CD4-positive, CD25-positive, alpha-beta regulatory T cell (primary cell): ENCODE measurements around the gene TPT1. TPM values are rescaled to one million over a fixed set of nuclear protein-coding genes. Genes with fewer than 3 reads are reported as not detected.
A peak's percentile ranks its signal among the peaks of the same experiment; 100 is the strongest.

Source experiments
- ATAC-seq, 2 donors: fragments of 150-1000 bp; cut with Tn5 transposase; one replicate each; pipeline ENCODE4 v1.10.0; 2021; ENCODE audit warnings: low read depth in 2 of 2, moderate number of reproducible peaks in 2 of 2, moderate library complexity in 1 of 2
- DNase-seq, 3 donors: peaks; one replicate each; pipeline versions ENCODE4 v3.0.0 to v3.0.0-alpha.2; 2012 to 2022; ENCODE audit warnings: mixed read lengths in 1 of 3
- H3K27ac ChIP-seq: one replicate; pipeline ENCODE4 v1.7.0; 2013; ENCODE audit warnings: mild to moderate bottlenecking, low read length; ENCODE audit not compliant: insufficient read depth, poor library complexity, severe bottlenecking
- H3K27me3 ChIP-seq: one replicate; pipeline ENCODE4 v1.7.0; 2013; ENCODE audit warnings: low read length; ENCODE audit not compliant: control insufficient read depth, insufficient read depth
- H3K36me3 ChIP-seq: one replicate; pipeline ENCODE4 v1.7.0; 2013; ENCODE audit warnings: mild to moderate bottlenecking, low read length, moderate library complexity; ENCODE audit not compliant: control insufficient read depth, insufficient read depth
- H3K4me1 ChIP-seq: 2 replicates; pipeline ENCODE4 v1.7.0; 2013; ENCODE audit warnings: mild to moderate bottlenecking, low read length; ENCODE audit not compliant: insufficient read depth, control insufficient read depth, poor library complexity, severe bottlenecking
- H3K4me3 ChIP-seq: one replicate; pipeline ENCODE4 v1.7.0; 2013; ENCODE audit warnings: low read depth, mild to moderate bottlenecking, low read length, moderate library complexity
- H3K9me3 ChIP-seq, 2 experiments: 1 replicate in 1 of 2; 2 replicates in 1 of 2; pipeline ENCODE4 v1.7.0; 2013; ENCODE audit warnings: low read length in 2 of 2, mild to moderate bottlenecking in 1 of 2, moderate library complexity in 1 of 2; ENCODE audit not compliant: control insufficient read depth in 2 of 2
- H3K27ac Mint-ChIP-seq, 3 donors: one replicate each; pipeline ENCODE4 v1.8.0; 2020 to 2022; ENCODE audit warnings: mild to moderate bottlenecking in 3 of 3, mixed read lengths in 3 of 3, moderate library complexity in 2 of 3
- H3K27me3 Mint-ChIP-seq: one replicate; pipeline ENCODE4 v1.8.0; 2022; ENCODE audit warnings: mild to moderate bottlenecking, mixed read lengths
- H3K36me3 Mint-ChIP-seq: one replicate; pipeline ENCODE4 v1.8.0; 2020; ENCODE audit warnings: mixed read lengths
- H3K4me1 Mint-ChIP-seq, 4 donors: one replicate each; pipeline ENCODE4 v1.8.0; 2020 to 2022; ENCODE audit warnings: mixed read lengths in 4 of 4, mild to moderate bottlenecking in 1 of 4
- H3K4me3 Mint-ChIP-seq, 4 donors: one replicate each; pipeline ENCODE4 v1.8.0; 2020 to 2022; ENCODE audit warnings: mild to moderate bottlenecking in 4 of 4, mixed read lengths in 4 of 4, moderate library complexity in 3 of 4
- H3K9me3 Mint-ChIP-seq, 7 donors: one replicate each; pipeline ENCODE4 v1.8.0; 2020 to 2022; ENCODE audit warnings: mixed read lengths in 7 of 7, mild to moderate bottlenecking in 3 of 7, moderate library complexity in 2 of 7
- polyA plus RNA-seq, 4 donors: library from polyadenylated mRNA; unstranded; fragments of 300-500 nt; fragmentation: Illumina TruSeq; gene quantifications; one replicate each; pipeline ENCODE4 v1.2.3, GENCODE V29; 2021
- total RNA-seq: library from RNA; stranded (reverse); gene quantifications from one replicate; pipeline ENCODE4 v1.2.3, GENCODE V29; 2022

TPT1 gene
- total and polyA plus RNA-seq, 5 donors from 2014 or later = 2,708 to 5,591 (median 4,071) TPM

DNA sequence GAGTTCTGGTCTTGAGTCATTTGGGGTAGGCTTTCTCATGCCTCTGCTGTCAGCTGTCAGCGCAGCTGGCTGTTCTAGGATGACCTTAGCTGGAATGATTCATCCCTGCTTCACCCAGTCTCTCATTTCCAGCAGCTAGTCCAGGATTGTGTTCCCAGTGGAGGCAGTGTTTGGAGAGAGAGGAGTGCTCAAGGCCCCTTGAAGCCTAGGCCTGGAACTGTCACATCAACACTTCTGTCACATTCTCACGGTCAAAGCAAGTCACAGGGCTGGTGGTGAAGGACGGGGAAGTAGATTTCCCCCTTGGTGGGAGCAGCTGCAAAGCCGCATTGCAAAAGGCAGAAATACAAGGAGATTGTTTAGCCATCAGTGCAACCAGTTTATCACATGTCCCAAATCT is 15.2 kb downstream of the TPT1 start:
- Histone ChIP-seq H3K36me3 (no peaks in the 10 kb centered on the region), H3K4me1 (peaks cover 20% of the 10 kb centered on the region), H3K27ac (no peak overlapping the region), H3K27me3 (no peaks in the 10 kb centered on the region), H3K9me3 (no peaks in the 10 kb centered on the region), H3K4me3 (no peak overlapping the region)
- ATAC-seq (no peak), DNase-seq (no peak)
- peaks cover 15 to 38% (median 24%) of the 10 kb centered on the region in 4 donors for H3K4me1 Mint-ChIP-seq
- H3K36me3 Mint-ChIP-seq = no peaks in the 10 kb centered on the region
- no peaks in the 10 kb centered on the region for H3K9me3 Mint-ChIP-seq
- H3K27ac Mint-ChIP-seq = peak overlapping the region in 1 of 3 donors; percentile 20
- no peaks in the 10 kb centered on the region for H3K27me3 Mint-ChIP-seq
- no peak overlapping the region for H3K4me3 Mint-ChIP-seq

DNA sequence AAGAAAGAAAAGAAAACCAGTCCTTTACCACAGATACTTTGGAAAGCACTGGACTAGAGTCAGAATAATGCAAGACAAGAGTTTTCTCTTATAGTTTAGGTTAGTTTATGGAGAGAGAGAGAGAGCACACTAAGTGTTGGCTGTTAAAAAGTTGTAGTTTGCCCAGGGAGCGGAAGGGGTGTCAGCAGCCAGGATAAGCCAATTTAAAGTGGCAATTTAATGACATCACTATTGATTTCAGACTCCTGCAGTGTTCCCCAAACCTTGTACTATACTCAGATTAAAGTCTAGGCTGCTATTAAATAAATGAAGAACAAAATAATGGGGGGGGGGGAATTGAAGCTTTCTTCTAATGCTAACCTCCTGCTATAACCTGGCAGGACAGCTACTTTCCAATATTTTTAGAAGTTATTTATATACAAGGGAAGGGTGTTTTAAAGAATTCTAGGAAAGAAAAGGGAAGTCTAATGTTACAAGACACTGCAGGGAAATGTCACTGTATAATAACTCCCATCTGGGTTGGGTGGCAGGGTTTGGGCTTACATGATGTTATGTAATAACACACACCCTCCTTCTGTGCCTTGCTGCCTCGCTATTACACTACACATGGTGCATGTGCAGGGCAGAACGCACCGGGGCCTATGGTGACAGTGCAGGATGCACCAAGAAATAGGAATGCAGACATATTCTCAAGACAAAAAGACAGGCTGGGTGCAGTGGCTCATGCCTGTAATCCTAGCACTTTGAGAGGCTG is 19.9 kb downstream of the TPT1 start:
- Histone ChIP-seq H3K9me3 (no peaks in the 10 kb centered on the region), H3K27ac (no peak overlapping the region), H3K4me3 (no peak overlapping the region), H3K4me1 (no peaks in the 10 kb centered on the region), H3K27me3 (no peaks in the 10 kb centered on the region), H3K36me3 (no peaks in the 10 kb centered on the region)
- Mint-ChIP-seq H3K36me3 (no peaks in the 10 kb centered on the region), H3K27me3 (no peaks in the 10 kb centered on the region), H3K4me1 (peaks cover 0 to 5% (median 4%) of the 10 kb centered on the region in 4 donors), H3K4me3 (no peak overlapping the region), H3K9me3 (no peaks in the 10 kb centered on the region), H3K27ac (peak overlapping the region in 1 of 3 donors; percentile 71)
- no peak for DNase-seq
- ATAC-seq = no peak

DNA sequence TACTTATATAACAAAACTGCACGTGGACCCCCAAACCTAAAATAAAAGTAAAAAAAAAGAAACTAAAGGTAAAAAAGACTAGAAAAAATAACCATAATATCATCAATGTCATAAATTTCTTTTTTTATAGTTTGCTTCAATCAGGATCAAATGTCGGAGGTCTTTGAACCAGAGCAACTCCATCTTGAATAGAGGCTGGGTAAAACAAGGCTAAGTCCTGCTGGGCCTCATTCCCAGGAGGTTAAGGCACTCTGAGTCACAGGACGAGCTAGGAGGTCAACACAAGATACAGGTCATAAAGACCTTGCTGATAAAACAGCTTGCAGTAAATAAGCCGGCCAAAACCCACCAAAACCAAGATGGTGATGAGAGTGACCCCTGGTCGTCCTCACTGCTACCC is 24.0 kb downstream of the TPT1 start:
- H3K9me3 ChIP-seq = no peaks in the 10 kb centered on the region
- no peaks in the 10 kb centered on the region for H3K36me3 ChIP-seq
- no peaks in the 10 kb centered on the region for H3K27me3 ChIP-seq
- H3K4me1 ChIP-seq = no peaks in the 10 kb centered on the region
- H3K27ac Mint-ChIP-seq = no peak overlapping the region
- H3K4me1 Mint-ChIP-seq = no peaks in the 10 kb centered on the region
- DNase-seq (no peak), ATAC-seq (no peak)
- no peak overlapping the region for H3K27ac ChIP-seq
- no peak overlapping the region for H3K4me3 Mint-ChIP-seq
- H3K27me3 Mint-ChIP-seq = peaks cover 5% of the 10 kb centered on the region
- H3K4me3 ChIP-seq = no peak overlapping the region
- no peaks in the 10 kb centered on the region for H3K9me3 Mint-ChIP-seq
- H3K36me3 Mint-ChIP-seq = no peaks in the 10 kb centered on the region

DNA sequence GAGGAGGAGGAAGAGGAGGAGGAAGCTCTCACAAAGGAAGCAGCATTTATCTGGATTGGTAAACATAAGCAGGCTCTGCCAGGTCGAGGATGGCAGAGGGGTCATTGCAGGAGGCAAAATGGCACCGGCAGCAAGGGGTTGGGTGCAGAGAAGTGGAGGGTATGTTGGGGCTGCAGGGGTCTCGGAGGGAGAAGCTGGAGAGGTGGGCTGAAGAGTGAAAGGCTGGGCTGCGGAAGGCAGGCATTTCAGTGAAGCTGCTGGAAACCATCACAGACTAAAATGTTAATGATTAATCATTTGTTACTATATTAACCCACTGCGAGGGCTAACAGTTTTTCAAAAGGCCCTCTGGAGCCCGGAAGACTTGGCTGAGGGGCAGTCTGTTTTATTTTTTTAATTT is 24.6 kb downstream of the TPT1 start:
- H3K4me1 Mint-ChIP-seq = peaks cover 0 to 3% (median 1%) of the 10 kb centered on the region in 4 donors
- DNase-seq (no peak), ATAC-seq (no peak)
- peak overlapping the region in 1 of 3 donors; percentile 76 for H3K27ac Mint-ChIP-seq
- no peak overlapping the region for H3K4me3 Mint-ChIP-seq
- H3K36me3 Mint-ChIP-seq = no peaks in the 10 kb centered on the region
- H3K27me3 Mint-ChIP-seq = peaks cover 5% of the 10 kb centered on the region
- Histone ChIP-seq H3K4me3 (no peak overlapping the region), H3K4me1 (peaks cover 6% of the 10 kb centered on the region), H3K9me3 (no peaks in the 10 kb centered on the region), H3K27me3 (no peaks in the 10 kb centered on the region), H3K27ac (no peak overlapping the region), H3K36me3 (no peaks in the 10 kb centered on the region)
- H3K9me3 Mint-ChIP-seq = no peaks in the 10 kb centered on the region

DNA sequence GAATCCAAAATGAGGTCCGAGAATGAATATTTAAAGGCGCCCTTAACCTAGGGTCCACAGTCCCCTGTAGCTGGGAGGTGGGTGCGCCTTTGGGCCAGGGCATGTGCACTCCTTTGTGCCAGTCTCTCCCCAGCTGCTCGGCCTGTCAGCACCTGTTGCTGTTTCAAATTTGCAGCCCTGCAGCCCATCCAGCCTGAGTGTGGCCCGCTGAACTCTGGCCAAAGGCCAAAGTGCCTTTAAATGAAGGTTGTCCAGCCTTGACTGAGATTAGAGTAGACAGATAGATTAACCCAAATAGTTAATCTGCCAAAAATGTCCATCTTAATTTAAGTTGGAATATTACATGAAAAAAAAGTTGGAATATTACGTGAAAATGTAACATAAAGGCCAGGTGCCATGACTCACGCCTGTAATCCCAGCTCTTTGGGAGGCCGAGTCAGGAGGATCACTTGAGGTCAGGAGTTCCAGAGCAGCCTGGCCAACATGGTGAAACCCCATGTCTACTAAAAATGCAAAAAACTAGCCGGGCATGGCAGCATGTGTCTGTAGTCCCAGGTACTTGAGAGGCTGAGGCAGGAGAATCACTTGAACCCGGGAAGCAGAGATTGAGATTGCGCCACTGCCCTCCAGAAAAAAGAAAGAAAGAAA is 25.3 kb downstream of the TPT1 start:
- Mint-ChIP-seq H3K9me3 (peaks cover 0 to 1% (median 0%) of the 10 kb centered on the region in 7 donors), H3K27me3 (peaks cover 5% of the 10 kb centered on the region), H3K4me3 (no peak overlapping the region), H3K36me3 (no peaks in the 10 kb centered on the region), H3K4me1 (peaks cover 0 to 9% (median 8%) of the 10 kb centered on the region in 4 donors), H3K27ac (no peak overlapping the region)
- no peak for ATAC-seq
- no peaks in the 10 kb centered on the region for H3K27me3 ChIP-seq
- H3K27ac ChIP-seq = no peak overlapping the region
- H3K4me3 ChIP-seq = no peak overlapping the region
- H3K4me1 ChIP-seq = peaks cover 12% of the 10 kb centered on the region
- H3K36me3 ChIP-seq = no peaks in the 10 kb centered on the region
- DNase-seq = no peak
- H3K9me3 ChIP-seq = no peaks in the 10 kb centered on the region

DNA sequence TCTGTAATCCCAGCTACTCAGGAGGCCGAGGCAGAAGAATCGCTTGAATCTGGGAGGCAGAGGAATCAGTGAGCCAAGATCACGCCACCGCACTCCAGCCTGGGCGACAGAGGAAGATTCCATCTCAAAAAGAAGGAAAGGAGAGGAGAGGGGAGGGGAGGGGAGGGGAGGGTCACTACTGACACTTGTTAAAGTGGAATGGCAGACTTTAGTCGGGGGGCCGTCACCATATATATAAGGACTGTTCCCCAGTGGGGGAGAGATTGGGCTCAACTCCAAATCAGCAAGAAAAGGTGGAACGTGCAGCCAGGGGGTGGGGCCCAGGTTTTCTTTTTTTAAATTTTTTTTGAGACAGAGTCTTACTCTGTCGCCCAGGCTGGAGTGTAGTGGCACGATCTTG is 26.2 kb downstream of the TPT1 start:
- Mint-ChIP-seq H3K4me1 (peaks cover 0 to 14% (median 12%) of the 10 kb centered on the region in 4 donors), H3K36me3 (no peaks in the 10 kb centered on the region), H3K4me3 (no peak overlapping the region)

DNA sequence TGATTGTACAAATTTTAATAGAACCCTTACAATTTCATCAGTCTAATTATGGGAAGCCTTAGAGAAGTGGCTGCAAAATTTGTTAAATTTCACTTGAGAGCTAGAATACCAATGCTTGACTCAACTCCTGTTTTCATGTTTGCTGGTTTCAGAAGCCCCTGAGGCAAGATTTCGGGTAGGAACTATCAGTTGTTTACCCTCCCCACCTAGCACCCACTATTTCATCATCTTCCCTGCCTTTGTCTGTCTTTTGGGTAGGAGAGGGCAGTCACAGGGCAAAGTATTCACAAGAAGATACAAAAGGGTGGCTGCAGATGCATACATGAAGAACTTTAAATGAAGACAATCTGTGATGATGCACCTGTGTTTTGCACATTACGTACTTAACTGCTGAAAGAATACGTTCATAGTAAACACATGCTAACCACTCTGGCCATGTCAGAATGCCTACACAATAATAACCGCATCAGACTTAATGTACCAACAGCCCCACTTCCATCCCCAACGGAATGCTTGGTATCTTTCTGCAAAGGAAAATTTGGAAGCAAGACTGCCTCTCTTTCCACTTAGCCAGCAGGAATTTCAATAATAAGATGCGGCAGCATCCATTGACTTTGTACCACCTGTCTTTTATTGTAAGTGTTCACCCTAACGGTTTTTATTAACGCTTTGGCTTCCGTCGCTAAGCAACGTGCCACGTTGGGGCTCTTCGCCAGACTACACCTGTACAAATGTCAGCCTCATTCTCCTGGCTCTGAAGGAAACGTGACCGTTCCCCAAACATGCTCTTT is 30.4 kb downstream of the TPT1 start:
- Mint-ChIP-seq H3K4me1 (peaks cover 0 to 20% (median 18%) of the 10 kb centered on the region in 4 donors), H3K27ac (peak overlapping the region in 2 of 3 donors; percentile 40 to 92), H3K9me3 (peaks cover 0 to 1% (median 0%) of the 10 kb centered on the region in 7 donors), H3K27me3 (peaks cover 13% of the 10 kb centered on the region), H3K4me3 (peak overlapping the region; percentile 82 to 92 (median 89)), H3K36me3 (no peaks in the 10 kb centered on the region)
- H3K4me3 ChIP-seq = peak overlapping the region; percentile 79
- DNase-seq (no peak), ATAC-seq (no peak)
- no peak overlapping the region for H3K27ac ChIP-seq
- peaks cover 7% of the 10 kb centered on the region for H3K27me3 ChIP-seq
- H3K36me3 ChIP-seq = no peaks in the 10 kb centered on the region
- peaks cover 23% of the 10 kb centered on the region for H3K4me1 ChIP-seq
- no peaks in the 10 kb centered on the region for H3K9me3 ChIP-seq

More for the DNA sequence above, 26.2 kb downstream of the TPT1 start:
- Mint-ChIP-seq H3K27me3 (peaks cover 8% of the 10 kb centered on the region), H3K9me3 (peaks cover 0 to 1% (median 0%) of the 10 kb centered on the region in 7 donors), H3K27ac (no peak overlapping the region)
- H3K4me1 ChIP-seq = peaks cover 16% of the 10 kb centered on the region
- H3K27ac ChIP-seq = no peak overlapping the region
- no peak for ATAC-seq
- H3K4me3 ChIP-seq = no peak overlapping the region
- H3K27me3 ChIP-seq = no peaks in the 10 kb centered on the region
- H3K36me3 ChIP-seq = no peaks in the 10 kb centered on the region
- DNase-seq = no peak
- no peaks in the 10 kb centered on the region for H3K9me3 ChIP-seq
